Breast epithelium (tissue), 3 donors: ENCODE results near the gene MBOAT2.

Experiments used
- POLR2A ChIP-seq: fragments of 450-650 bp; IDR thresholded peaks from one replicate; pipeline ENCODE4 v1.6.1; 2016; ENCODE audit warnings: antibody characterized with exemption, mild to moderate bottlenecking, moderate library complexity
- POLR2AphosphoS5 ChIP-seq, 3 donors: sonication (generic); formaldehyde crosslinking; IDR thresholded peaks; one replicate each; pipeline ENCODE4 v1.6.1; 2017; ENCODE audit warnings: antibody characterized with exemption in 3 of 3

DNA sequence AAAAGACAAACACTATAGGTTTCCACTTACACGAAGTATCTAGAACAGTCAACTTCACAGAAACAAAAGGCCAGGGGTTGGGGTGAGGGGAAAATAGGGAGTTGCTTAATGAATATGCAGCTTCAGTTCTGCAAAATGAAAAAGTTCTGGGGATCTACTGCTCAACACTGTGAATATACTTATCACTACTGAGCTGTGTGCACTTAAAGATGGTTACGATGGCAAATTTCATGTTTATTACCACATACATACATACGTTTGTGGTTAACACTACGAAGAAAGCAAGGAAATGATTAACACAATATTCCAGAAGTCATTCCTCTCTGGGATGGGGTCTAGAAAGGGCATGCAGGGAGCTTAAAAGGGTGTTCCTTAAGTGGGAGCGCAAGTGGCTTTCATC, 19.3 kb downstream of the MBOAT2 start:
- TF ChIP-seq POLR2AphosphoS5 (IDR thresholded peaks at IDR 0.05) (no peak), POLR2A (no peak)
